ENCODE results near the gene ABCG1.

The ABCG1 gene

DNA sequence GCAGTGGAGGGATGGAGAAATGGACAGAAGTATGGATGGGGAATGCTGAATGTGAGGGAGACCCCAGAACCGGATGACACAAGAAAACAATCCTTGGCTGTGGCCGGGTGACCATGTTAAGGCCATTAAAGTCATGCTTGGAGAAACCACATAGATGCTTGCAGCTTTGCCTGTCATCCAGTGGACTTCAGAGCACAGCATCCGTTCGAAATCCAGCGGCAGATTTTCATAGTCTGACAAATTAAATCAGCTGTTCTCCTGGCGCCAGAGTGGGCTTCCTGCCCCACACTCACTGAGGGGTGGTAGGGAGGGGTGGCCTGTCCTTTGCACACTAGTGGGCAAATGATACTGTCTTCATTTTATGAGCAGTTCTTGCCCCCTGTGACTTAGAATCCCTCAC, 35.1 kb downstream of the ABCG1 start:
- DNase-seq = no peak

DNA sequence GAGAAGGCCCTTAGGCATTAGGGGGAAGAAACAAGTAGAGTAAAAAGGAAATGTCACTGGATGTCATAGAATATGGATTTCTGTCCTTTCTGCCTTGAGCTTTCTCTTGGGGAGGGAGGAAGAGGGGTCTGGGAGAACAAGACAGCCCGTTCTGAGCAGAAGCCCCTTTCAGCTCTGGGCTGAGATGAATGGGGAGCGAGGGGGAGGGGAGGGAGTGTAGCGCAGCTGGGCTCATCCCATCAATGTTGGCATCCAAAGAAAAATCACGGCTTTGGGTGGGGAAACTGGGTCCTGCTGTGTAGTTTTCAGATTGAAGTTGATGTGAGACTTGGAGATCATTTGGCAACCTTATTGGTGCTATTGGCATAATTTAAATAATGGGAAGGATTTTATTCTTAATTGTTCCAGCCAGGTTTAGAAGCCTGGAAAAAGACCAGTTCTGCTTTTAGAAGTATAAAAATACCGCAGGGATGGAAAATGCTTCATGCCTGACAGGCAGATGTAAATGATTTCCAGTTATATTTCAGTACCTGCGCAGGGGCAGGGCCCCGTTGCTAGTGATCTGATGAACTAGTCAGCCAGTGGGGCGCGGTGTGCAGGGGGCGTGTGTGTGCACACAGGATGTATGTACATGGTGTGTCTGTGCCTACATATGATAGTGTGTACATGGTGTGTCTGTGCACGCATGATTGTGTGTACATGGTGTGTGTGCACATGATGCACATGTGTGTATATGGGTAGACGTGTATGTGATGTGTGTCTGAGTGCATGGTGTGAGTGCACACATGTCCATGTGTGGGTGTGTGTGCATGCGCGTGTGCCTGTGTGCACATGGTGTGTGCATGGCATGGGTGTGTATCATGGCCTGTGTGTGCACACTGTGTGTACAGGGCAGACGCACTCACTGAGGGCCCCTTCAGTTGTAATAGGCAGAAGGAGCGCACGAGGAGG, 36.0 kb downstream of the ABCG1 start:
- no peak for DNase-seq

DNA sequence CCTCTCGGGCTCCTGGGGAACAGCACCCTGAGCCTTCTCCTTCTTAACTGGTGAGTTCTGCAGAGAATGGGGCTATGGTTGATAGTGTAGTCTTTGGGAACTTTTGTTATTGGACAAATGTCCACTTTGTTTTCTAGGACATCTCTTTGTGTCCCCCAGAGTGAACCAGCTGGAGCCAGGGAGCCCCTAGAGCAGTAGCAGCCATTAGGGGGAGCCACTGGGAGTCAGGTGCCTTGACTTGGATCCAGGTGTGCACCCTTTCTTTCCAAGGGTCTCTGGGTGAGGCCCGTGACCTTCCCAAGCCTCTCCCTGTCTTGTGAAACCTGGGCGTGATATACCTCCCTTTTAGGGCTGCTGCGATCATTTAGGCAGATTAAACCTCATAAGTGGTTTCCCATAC, 36.9 kb downstream of the ABCG1 start:
- no peak for DNase-seq

DNA sequence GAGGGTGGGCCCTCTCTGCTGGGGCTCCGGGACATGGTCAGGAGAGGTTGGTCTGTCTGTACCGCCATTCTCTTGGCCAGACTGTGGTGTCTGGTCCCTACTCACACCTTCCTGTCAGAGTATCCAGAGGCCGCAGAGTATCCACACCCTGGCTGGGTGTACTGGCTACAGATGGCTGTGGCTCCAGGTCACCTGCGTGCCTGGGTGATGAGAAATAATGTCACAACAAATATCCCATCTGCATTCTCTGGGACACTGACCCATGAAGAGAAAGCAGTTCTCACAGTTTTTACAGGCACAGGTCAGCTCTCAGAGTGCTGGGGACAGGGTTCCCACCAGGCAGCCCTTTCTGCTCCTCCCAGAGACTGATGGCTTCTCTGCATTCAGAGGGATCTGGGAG, 37.4 kb downstream of the ABCG1 start:
- DNase-seq = no peak

DNA sequence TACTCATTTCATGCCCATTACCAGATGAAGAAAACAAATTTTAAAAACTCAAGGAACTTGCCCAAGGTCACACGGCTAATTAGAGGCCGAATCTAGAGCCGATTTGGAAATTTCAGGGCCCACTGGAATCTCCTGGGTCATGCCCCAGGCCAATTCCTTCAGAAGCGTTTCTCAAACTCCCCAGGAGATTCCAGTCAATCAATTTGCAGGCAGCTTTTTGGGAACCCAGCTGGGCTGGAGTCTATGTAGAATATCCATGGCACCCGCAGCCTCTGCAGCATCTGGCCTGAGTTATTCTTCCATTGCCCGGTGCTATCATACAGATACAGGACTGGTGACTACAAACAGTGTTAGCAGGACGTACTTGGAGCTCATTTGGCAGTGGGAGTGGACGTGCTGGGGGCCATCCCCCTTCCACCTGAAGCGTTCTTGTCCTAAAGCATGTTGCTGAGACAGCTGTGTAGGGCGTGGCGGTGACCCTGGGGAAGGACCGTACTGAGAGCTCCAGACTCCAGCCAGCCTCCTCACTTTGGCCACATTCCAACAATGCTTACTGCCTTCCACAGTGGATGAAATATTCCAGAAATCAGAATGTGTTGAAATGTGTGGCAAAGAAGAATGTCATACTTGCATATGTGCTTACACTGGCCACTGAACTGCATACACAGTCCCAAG, 38.3 kb downstream of the ABCG1 start:
- no peak for DNase-seq

DNA sequence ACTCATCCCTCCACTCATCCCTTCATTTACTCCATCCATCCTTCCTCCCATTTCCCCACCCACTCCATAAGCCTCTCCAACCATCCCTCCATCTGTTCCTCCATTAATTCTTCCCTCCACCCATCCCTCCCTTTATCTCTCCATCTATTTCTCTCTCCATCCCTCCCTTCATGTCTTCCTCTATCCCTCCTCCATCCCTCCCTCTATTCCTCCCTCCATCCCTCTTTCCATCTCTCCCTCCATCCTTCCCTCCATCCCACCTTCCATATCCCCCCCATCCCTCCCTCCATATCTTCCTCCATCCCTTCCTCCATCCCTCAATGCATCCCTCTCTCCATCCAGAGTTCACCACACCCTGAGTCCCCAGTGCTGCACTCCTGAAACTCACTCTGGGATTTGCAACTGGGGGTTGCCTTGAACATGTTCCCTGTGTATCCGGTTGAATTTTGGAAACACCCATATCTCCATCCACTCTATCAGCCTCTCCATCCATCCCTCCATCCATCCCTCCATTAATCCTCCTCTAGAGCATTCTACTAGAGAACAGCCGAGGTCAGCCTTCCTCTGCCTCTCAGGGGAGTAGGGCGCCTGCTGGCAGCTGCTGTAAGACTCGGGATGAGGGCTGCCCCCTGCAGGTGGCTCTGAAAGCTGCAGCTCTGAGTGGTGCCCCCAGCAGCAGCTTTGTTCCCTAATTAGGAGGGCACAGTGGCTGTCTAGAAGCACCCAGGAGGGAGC, 39.4 kb downstream of the ABCG1 start:
- peak; percentile 87 for DNase-seq

DNA sequence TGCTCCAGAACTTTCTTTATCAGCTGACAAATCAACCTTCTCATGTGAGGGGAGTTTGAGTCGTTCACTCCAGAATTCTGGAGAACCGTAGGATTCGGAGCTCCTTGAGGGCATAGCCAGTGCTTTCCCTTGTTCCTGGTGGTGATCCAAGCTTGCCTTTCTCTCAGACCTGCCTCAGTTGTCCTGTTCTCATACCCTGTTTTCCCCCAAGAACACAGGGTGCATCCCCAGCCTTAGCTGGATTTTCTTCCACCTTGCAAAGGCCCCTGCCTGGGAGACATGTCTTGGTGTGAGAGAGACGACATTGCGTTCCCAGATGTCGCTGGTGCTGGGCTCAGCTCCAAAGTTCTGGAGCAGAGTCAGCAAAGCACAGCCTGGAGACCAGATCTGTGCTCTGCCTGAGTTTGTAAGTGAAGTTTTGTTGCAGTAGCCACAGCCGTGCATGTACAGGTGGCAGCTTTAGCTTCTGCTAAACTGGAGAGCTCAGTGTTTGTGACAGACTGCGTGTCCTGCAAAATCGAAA, 40.0 kb downstream of the ABCG1 start:
- DNase-seq = no peak

DNA sequence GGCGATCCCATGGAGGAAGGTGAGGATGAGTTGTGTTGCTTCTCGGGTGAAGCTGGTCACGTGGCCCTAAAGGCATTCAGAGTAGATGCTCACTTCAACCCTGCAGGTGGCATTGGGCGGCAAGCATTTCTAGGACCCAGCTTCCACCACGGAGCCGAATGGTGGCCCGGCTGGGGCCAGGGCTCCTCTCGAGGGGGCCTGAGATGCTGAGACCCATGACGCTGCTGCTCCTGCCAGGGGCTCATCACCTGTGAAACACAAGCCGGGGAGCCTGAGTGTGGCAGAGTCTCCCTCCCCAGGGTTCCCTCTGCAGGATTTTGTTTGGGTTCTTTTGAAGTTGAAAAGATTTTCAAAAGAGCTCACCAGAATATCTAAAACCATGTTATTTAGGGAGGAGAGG, 41.2 kb downstream of the ABCG1 start:
- no peak for DNase-seq

DNA sequence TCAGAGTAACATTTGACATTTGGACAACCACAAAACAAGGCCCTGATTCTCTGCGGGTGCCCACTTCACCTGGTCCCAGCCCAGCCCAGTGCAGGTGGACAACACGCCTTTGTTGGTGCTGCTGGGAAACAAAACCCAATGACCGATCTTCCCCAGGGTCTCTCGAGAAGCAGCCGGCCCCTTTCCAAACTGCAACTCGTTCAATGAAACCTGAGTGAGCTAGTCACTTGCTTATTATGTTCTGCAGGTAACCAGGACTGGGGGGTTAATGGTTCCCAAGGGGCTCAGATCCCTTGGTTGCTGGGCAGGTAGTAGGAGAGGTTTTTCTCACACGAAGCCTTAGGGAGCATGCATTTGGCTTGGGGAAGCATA, 42.9 kb downstream of the ABCG1 start:
- no peak for DNase-seq

DNA sequence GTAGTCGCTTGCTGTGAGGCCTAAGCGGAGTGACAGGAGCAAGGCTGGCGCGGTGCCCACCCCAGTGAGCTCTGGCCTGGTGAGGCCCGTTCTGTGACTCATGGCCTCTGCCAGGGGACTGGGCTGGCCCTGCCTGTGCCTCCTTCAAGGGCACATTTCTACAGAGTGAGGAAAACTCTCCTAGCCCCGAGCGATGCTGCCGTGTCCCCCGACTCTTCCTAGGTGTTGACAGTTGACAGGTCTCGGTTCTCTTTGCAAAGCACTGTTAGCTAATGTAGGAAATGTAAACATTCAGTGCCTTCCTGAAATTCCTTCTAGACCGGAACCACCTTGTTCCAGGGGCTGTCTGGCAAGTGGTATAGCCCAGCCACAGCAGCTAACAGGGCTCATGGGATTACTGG, 43.9 kb downstream of the ABCG1 start:
- peak; percentile 65 for DNase-seq

DNA sequence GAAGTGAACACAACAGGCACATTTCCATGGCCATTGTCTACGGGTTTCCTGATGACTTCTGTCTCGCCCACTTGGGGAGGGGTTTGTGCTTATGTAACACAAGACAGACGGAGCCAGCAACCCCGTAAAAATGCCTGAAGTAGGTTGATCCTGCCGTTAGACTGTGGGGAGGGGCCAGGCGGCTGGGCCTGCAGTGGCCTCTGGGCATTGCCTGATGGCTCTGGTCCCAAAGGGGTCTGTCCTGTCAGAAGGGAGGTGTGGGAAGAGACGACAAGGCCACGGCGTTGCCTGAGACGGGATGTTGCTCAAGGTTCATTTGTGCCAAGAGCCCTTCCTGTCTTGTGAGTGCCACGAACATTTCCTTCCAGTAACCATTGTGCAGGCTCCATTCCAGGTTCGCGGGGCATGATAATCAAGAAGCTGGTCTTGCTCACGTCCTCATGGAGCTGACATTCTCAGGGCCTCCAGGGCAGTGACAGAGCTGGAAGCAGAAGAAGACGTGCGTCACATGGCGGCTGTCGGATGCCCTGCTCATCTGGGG, 44.7 kb downstream of the ABCG1 start:
- peak; percentile 56 for DNase-seq

DNA sequence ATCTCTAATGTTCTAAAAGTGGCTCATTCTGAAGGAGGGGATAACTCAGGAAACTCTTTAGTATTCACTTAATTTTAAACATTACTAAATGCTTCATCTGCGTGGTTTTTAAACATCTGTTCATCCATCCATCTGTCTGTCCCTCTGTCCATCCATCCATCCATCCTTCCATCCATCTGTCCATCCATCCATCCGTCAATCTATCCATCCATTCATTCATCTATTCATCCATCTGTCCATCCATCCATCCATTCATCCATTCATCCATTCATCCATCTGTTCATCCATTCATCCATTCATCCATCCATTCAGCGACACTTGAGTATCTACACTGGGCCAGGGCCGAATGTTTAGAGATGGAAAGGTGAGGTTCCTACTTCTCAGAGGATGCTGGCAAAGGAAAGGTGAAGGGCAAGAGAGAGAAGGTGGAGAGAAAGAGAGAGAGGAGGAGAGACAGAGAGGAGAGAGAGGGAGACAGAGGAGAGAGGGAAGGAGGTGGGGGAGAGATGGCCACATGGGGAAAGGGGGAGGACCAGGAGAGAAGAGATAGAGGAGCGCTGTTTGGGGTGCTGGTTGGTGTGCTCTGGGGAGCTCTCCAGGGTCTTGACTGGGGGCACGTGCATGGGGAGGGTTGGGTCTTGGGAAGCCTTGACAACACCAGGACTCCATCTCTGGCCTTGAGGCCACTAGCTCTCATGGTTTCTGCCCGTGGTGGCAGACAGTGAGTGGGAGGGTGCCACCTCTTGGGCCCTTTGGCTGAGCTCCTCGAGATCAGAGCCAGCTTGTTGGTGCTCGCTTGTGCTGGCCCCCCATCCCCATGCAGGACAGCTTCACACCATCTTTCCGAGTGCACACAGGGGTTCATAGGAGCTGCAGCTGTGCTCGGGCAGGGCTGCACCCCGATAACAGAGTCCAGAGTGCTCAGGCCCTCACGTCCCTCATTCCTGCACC, 45.6 kb downstream of the ABCG1 start:
- no peak for DNase-seq

DNA sequence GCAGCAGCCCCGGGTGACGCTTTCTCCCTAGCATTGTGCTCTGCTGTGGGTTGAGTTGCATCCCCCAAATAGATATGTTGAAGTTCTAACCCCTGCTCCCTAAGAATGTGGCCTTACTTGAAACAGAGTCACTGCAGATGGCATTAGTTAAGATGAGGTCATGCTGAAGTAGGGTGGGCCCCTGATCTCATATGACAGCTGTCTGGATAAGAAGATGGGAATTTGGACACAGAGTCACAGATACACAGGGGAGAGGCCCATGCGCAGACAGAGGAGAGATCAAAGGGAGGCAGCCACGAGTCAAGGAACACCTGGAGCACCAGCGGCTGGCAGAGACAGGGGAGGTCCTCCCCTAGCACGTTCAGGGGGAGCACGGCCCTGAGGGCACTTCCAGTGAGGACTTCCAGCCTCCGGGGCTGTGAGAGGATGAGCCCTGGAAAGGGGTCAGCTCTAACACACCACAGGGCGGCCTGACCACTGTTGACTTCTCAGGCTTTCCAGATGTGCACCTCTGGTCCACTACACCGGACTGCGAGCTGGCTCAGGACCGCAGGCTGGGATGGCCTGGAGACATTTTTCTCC, 46.4 kb downstream of the ABCG1 start:
- DNase-seq = no peak

DNA sequence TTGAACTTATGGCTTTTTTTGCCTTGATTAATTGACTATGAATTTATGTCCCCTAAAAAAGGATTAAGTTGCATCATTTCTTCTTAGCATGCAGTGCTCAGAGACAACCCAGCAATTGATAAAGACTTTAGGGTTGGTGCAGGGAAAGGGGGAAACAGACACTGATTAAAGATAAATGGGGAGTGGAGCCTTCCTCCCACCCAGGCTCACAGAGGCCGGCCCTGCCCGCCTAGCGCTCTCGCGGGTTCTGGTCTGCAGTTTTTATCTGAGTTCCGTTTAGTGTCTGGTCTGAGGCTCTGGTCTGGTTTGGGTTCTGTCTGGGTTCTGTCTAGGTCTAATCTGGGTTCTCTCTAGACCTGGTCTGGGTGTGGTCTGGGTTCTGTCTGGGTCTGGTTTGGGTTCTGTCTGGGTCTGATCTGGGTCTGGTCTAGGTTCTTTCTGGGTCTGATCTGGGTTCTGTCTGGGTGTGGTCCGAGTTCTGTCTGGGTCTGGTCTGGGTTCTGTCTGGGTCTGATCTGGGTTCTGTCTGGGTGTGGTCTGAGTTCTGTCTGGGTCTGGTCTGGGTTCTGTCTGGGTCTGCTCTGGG, 48.1 kb downstream of the ABCG1 start:
- peak; percentile 76 for DNase-seq

DNA sequence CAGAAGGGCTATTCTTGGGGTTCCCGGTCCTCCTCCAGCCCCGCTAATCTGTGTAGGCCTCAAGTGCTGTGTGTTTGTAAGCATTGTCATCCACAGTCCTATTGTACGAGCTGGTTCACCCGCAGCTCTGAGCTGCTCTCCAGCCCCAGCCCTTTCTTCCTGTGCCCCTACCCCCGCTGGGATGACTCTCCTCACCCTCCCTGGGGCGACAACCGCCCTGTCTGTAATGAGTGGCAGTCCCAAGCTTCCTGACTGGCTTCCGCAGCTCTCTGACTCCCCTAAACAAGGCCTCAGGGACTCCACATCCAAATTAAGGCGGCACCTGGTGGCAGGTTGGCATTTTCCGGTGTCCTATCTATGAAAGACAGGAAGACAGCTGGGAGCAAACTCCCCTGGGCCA, 50.4 kb downstream of the ABCG1 start:
- DNase-seq = peak; percentile 46

DNA sequence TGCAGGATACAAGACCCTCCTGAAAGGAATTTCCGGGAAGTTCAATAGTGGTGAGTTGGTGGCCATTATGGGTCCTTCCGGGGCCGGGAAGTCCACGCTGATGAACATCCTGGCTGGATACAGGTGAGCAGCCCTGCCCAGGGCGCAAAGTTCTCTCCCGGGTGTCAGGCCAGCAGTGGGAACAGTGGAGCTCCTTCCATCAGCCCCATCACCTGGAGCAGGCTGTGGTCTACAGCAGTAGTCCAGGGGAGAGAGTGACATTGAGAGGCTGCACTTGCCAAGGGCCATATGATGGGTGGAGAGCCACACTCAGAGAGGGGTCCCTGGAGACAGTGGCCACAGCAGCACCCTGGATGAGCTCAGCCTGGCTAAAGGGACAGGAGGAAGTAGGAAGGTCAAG, 52.1 kb downstream of the ABCG1 start:
- DNase-seq = no peak

DNA sequence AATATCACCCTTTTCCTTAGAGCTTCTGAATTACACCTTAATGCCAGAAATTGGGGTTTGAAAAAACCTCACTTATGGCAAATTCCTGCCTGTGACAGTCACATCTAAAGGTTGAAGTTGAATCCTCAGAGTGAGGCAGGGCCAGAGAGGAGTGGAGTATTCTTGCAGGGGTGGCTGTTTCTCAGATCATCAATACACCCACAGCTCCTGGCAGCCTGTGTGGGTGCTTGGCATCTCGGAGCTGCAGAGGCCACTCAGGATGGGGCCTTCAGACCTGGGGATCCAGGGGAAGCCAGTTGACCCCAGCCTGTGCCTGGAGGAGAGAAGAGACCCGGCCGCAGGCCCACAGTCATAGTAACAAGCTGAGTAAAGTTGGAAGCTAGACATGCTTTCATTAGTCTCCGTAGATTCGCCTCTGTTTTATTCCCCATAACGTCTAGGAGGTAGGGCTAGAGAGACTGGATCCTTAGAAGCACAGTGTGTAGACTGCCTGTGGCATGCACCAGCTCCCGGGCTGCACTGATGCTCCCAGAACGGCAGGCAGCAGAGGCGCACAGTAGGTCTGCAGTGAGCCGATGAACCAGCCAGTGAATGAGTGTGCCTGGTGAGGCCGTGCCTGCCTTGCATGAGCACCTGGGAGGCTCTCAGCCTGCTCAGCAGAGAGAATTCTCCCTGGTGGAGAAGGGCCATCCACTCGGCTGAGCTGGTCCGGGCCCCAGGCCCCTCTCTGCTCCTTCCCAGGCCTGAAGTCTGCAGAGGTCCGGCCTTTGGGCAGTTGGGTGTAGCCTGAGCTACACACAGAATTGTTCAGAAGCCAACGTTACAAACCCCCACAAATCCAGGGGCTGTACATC, 53.4 kb downstream of the ABCG1 start:
- no peak for DNase-seq

DNA sequence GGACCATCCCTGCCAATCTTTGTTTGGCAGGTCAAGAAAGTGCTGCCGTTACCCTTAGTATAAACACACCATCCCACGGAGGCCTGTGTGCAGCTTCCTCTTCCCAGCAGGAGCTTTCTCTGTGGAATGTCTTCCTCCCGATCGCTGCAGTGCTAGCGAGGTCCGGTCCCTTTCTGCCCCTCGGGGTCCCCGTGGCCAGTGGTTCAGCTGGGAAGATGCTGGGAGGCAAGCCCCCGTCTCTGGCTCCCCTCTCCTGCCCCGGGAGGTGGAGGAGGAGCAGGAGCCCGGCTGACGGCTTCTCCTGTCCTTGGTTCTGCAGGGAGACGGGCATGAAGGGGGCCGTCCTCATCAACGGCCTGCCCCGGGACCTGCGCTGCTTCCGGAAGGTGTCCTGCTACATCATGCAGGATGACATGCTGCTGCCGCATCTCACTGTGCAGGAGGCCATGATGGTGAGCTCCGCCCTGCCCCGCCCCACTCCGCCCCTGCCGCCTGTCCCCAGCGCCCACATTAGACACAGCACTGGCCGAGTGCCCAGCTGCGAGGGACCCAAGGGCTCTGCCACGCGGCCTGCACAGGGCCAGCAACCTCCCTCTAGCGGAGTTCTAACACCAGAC, 54.2 kb downstream of the ABCG1 start:
- no peak for DNase-seq

DNA sequence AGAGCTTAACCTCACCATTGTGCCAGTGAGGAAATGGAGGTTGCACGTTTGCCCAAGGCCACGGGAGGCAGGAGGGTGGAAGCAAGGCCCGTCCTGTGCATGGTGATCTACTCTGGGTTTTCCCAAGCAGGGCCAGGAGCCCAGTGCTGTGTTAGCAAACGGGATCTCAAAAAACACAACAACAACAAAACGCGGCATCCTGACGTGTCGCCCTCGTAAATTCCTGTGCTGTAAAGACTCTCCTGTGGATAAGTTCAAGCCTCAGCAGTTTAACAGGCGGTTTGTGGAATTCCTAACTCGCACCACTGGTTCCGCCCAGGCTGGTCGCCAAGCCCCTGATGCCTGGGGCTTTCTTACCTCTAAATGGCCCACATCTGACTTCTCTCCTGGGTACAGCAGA, 57.1 kb downstream of the ABCG1 start:
- no peak for DNase-seq
